ENCODE measurements around the gene ATG16L2. TPM values are rescaled to one million over a fixed set of nuclear protein-coding genes. Genes with fewer than 3 reads are reported as not detected.

The ATG16L2 gene
- total RNA-seq, 4 donors from 2014 or later: 22.1 to 45.1 (median 40.6) TPM

DNA sequence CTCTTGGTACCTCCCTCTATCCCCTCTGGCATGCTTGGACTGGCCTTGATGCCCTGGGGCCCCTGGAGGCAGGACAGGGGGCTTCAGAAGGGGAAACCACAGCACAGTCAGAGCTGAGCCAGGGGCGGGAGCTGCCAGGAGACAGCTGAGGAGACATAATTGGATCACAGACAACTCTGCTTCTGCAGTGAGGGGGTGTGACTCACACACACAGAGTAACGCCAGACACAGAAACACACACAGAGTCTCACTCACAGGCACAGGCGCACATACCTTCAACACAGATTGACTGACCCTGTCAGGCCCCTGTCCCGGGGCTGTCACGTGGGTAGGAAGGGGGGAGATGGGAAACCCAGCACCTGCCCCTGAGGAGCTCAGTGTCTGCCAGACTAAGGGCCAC is 40.9 kb upstream of the ATG16L2 start:
- WGBS, 2 donors: 50 to 59% methylated on average over 4 to 5 of the region's 5 CpGs
- no peaks in the 10 kb centered on the region for H3K36me3 ChIP-seq
- TF ChIP-seq, protein P1, sequence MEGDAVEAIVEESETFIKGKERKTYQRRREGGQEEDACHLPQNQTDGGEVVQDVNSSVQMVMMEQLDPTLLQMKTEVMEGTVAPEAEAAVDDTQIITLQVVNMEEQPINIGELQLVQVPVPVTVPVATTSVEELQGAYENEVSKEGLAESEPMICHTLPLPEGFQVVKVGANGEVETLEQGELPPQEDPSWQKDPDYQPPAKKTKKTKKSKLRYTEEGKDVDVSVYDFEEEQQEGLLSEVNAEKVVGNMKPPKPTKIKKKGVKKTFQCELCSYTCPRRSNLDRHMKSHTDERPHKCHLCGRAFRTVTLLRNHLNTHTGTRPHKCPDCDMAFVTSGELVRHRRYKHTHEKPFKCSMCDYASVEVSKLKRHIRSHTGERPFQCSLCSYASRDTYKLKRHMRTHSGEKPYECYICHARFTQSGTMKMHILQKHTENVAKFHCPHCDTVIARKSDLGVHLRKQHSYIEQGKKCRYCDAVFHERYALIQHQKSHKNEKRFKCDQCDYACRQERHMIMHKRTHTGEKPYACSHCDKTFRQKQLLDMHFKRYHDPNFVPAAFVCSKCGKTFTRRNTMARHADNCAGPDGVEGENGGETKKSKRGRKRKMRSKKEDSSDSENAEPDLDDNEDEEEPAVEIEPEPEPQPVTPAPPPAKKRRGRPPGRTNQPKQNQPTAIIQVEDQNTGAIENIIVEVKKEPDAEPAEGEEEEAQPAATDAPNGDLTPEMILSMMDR (IDR thresholded peaks at IDR 0.05): no peak
- no peak for TF ChIP-seq POLR2A (IDR thresholded peaks at IDR 0.05)
- no peaks in the 10 kb centered on the region for H3K9me3 ChIP-seq
- H3K27ac ChIP-seq: no peak overlapping the region
- H3K4me1 ChIP-seq: peaks cover 17 to 45% of the 10 kb centered on the region in 2 donors
- H3K27me3 ChIP-seq: no peaks in the 10 kb centered on the region
- intact Hi-C loops (cut with DNase I): no loop called here
- no peak overlapping the region for H3K4me3 ChIP-seq (replicated peaks in 1 of 3)
- no peak for DNase-seq

- DNase-seq: no peak
- WGBS, 2 donors: 85 to 86% methylated on average over 6 of the region's 6 CpGs
Measured at GRCh38 chr11:72773696-72774095, 40.5 kb upstream of the ATG16L2 start.

GRCh38 chr11:72774499-72774898 is 39.7 kb upstream of the ATG16L2 start:
- Histone ChIP-seq H3K9me3 (no peaks in the 10 kb centered on the region), H3K4me3 (replicated peaks in 1 of 3) (no peak overlapping the region), H3K4me1 (peaks cover 17 to 42% of the 10 kb centered on the region in 2 donors), H3K27ac (no peak overlapping the region), H3K27me3 (no peaks in the 10 kb centered on the region), H3K36me3 (no peaks in the 10 kb centered on the region)
- WGBS, 2 donors: 80 to 83% methylated on average over 1 to 2 of the region's 6 CpGs
- intact Hi-C loops (cut with DNase I): no loop called here
- no peak for DNase-seq
- TF ChIP-seq POLR2A (IDR thresholded peaks at IDR 0.05): no peak
- TF ChIP-seq, protein P1 (IDR thresholded peaks at IDR 0.05): no peak

More at GRCh38 chr11:72773696-72774095, 40.5 kb upstream of the ATG16L2 start:
- Histone ChIP-seq H3K9me3 (no peaks in the 10 kb centered on the region), H3K4me1 (peaks cover 17 to 42% of the 10 kb centered on the region in 2 donors), H3K36me3 (no peaks in the 10 kb centered on the region), H3K27me3 (no peaks in the 10 kb centered on the region), H3K27ac (no peak overlapping the region), H3K4me3 (replicated peaks in 1 of 3) (no peak overlapping the region)
- TF ChIP-seq, protein P1 (IDR thresholded peaks at IDR 0.05): no peak
- TF ChIP-seq POLR2A (IDR thresholded peaks at IDR 0.05): no peak
- intact Hi-C loops (cut with DNase I): no loop called here

DNA sequence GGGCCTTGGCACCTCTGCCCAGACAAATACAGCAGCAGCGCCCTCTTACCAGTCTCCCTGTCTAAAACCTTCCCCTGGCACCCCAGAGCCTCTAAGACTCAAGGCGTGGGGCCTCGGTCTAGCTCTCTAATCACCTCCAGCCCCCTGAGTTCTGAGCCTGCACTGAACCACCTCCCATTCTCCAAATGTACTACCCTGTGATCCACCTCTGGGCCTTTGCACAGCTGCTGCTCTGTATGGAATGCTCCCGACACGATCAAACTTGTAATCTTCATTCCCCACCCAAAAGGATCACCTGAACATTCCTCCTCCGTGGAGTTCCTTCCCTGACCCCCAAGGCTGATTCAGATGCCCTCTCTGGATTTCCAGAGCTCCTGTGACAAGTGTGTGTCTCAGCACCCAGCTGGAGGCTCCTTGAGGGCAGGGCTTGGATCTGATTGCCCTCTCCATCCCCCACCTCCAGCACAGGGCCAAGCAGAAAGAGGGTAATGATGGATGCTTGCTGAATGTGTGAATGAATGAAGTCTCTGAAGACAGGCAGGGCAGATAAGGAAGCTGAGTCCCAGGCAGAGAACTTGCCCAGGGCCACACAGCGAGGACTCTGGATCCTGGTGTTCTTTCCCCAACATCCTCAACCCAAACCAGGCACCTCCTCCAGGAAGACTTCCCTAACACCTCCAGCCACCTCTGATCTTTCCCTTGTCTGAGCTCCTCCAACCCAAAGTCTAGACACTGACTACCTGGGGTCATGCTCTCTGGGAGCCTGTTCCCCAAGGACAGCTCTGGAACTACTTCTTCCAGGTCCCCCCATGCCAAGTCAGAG is 38.7 kb upstream of the ATG16L2 start:
- peaks cover 19 to 43% of the 10 kb centered on the region in 2 donors for H3K4me1 ChIP-seq

More for the DNA sequence above, 38.7 kb upstream of the ATG16L2 start:
- Histone ChIP-seq H3K9me3 (no peaks in the 10 kb centered on the region), H3K4me3 (replicated peaks in 1 of 3) (no peak overlapping the region), H3K36me3 (no peaks in the 10 kb centered on the region), H3K27me3 (no peaks in the 10 kb centered on the region), H3K27ac (no peak overlapping the region)
- intact Hi-C loops (cut with DNase I): no loop called here
- no peak for TF ChIP-seq POLR2A (IDR thresholded peaks at IDR 0.05)
- TF ChIP-seq, protein P1 (IDR thresholded peaks at IDR 0.05): no peak
- WGBS, 2 donors: 94 to 97% methylated on average over 7 of the region's 7 CpGs
- DNase-seq: no peak

All from thyroid gland (tissue), 4 donors.